HG03196 (cell line): ENCODE data around the gene C12orf57.

Source experiments
- ATAC-seq: cut with Tn5 transposase; IDR thresholded peaks from one replicate; pipeline ENCODE4 v1.9.1; 2021; ENCODE audit not compliant: unreplicated experiment

The C12orf57 gene

DNA sequence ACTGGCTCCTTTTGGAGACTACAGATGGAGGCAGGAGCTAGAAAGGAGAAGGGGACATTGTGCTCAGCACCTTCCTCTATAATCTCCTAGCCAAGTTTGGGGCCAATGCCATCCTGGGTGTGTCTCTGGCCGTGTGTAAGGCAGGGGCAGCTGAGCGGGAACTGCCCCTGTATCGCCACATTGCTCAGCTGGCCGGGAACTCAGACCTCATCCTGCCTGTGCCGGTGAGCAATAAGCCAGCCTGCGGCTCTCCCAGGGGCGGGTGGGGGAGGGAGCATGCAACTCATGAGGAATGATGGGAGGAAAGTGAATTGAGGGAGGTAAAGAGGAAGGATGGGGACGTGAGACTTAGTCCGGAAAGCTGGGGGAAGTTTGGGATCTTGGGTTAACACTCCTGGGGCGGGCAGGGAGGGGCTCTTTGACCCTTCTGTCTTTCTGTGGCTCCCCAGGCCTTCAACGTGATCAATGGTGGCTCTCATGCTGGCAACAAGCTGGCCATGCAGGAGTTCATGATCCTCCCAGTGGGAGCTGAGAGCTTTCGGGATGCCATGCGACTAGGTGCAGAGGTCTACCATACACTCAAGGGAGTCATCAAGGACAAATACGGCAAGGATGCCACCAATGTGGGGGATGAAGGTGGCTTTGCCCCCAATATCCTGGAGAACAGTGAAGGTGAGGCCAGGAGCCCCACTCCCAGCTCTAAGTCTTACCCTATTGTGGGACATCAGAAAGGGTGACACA is 26.2 kb upstream of the C12orf57 start:
- no peak for ATAC-seq

DNA sequence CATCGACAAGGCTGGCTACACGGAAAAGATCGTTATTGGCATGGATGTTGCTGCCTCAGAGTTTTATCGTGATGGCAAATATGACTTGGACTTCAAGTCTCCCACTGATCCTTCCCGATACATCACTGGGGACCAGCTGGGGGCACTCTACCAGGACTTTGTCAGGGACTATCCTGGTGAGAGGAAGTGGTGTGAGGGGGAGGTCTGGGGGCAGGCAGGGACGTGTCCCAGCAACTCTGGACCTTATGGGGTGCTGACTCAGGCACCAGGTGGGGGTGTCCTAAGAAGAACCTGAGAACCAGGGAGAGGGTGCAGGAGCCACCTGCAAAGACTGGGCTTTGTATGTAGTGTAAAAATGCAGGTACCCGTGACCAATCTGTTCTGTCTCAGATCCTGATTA is 24.2 kb upstream of the C12orf57 start:
- ATAC-seq = no peak

DNA sequence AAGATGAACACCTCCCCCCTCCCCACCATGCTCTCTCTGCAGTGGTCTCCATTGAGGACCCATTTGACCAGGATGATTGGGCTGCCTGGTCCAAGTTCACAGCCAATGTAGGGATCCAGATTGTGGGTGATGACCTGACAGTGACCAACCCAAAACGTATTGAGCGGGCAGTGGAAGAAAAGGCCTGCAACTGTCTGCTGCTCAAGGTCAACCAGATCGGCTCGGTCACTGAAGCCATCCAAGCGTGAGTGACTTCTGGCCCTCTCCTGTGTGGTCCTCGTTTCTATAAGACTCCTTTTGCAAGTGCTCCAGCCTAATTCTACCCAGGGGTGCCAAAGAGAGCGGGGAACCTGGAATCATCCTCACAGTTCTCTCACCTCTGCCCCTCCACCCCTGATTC is 22.3 kb upstream of the C12orf57 start:
- no peak for ATAC-seq

DNA sequence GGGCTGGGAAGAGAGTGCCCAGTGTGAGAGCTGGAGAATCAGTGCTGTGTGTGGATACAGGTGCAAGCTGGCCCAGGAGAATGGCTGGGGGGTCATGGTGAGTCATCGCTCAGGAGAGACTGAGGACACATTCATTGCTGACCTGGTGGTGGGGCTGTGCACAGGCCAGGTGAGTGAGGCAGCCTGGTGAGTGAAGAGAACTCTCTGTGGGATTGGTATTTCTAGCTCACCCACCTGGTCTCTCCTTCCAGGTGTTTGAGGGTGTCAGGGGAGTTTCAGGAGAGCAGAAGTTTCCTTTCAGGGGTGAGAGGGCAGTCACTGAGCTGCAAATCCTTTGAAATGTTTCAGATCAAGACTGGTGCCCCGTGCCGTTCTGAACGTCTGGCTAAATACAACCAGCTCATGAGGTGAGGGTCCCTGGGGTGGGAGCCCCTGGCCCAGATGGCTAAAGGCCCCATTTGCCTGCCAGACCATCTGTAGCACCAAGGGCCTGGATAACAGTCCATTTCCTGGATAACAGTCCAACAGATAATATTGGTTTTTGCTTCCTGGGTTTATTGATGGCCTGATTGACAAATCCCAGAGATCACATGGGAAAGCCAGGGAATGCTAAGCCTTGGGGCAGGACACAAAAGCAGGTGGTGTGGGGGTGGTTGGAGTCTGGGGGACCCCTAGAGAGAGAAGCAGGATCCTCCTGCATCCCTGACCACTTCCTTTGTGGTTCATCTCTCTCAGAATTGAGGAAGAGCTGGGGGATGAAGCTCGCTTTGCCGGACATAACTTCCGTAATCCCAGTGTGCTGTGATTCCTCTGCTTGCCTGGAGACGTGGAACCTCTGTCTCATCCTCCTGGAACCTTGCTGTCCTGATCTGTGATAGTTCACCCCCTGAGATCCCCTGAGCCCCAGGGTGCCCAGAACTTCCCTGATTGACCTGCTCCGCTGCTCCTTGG is 21.6 kb upstream of the C12orf57 start:
- ATAC-seq = no peak

DNA sequence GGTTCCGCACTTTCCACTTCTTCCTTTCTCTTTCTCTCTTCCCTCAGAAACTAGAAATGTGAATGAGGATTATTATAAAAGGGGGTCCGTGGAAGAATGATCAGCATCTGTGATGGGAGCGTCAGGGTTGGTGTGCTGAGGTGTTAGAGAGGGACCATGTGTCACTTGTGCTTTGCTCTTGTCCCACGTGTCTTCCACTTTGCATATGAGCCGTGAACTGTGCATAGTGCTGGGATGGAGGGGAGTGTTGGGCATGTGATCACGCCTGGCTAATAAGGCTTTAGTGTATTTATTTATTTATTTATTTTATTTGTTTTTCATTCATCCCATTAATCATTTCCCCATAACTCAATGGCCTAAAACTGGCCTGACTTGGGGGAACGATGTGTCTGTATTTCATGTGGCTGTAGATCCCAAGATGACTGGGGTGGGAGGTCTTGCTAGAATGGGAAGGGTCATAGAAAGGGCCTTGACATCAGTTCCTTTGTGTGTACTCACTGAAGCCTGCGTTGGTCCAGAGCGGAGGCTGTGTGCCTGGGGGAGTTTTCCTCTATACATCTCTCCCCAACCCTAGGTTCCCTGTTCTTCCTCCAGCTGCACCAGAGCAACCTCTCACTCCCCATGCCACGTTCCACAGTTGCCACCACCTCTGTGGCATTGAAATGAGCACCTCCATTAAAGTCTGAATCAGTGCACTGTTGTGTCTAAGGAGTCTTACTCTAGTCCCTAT is 20.7 kb upstream of the C12orf57 start:
- ATAC-seq = no peak

DNA sequence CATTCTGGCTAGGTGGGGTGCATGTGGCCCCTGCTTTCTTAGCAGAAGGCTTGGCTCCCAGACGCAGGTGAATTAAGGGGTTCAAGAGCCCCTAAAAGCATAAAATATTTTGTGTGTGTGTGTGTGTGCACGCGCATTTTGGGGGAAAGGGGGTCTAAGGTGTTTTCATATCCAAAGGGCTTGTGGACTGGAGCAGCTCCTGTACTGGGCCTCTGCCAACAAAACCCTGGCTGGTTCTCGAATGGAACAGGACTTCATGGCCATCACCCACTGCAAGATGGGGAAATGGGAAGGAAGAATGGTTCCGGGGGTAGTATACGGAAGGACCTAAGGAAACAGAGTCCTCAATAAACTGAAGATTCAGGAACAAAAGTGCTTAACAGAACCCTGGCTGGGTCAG is 20.0 kb upstream of the C12orf57 start:
- ATAC-seq = no peak

DNA sequence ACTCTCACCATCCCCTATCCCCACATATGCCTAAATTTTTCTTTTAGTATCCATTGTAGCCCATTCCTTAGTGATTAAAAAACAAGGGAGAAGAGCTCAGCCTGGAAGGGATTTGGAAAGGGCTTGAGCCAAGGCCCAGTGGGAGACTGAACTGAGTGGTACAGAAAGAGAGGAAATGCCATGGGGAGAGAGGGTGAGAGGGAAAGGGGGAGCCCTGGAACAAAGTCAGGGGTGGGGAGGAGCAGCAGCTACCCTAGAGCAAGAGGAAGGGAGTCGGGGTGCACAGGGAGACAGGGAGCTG is 18.6 kb upstream of the C12orf57 start:
- ATAC-seq = no peak

DNA sequence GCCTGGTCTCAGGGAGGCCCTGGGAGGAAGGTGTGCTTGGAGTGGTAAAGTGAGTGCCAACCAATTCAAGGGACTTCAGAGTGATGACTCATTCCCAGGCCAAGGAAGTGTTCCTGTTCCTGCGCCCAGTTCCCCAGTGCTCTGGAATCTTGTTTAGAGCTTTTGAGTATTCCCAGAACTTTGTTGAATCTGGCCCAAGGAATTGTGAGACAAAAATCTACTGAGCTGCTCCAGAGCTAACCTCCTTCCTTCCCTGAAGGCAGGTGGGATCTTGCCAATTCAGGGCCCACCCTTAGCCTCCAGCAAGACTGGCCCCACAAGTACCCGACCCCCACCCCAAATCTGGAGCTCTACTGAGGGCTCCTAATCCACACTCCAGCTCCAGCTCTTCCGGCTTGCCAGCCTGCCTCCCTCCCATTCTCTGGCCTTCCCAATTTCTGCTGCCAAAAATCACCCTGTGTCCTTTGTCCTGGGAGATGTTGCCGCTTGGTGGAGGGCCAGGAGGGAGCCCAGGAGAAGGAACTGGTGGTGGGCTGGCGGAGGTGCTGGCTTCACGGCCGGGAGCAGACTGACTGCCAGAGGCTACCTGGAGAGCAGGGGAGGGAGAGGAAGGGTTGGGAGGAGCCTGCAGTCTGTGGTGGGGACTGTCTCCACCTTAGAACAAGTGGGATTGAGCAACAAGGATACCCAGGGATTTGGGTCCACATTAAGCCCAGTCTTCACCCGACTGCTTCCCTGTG is 18.1 kb upstream of the C12orf57 start:
- ATAC-seq = no peak

DNA sequence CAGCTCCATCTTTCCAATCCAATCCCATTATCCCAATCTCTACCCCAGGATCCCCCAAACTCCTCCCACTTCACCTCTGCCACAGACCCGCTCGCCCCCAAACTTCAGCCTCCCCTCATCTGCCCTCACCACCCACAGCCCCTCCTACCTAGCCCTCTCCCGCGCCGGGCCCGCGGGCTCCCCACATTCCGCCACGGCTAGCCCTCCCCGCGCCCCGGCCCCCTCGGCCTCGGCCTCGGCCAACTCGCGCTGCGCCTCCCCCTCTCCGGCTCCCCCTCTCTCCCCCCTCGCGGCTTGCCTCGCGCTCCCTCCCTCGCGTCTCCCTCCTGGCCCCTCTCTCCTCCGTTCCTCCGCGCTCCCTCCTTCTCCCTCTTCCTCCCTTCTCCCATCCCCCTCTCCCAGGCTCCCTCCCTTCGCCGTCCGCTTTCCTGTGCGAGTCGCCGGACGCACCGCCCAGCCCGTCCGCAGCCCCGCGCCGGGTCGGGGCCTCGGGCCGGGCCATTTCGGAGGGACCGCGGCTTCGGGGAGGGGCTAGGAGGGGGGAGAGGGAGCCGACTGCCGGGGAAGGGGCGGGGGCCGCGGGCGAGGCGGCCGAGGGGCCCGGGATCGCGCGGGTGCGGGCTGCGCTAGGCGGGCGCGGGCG is 16.3 kb upstream of the C12orf57 start, which contains the start of gene ATN1:
Gene ATN1 (plus strand): TSS at position 581 of the 643 bp plus-strand sequence. CDS start 6,043 bp downstream, outside the sequence.
- ATAC-seq = no peak

DNA sequence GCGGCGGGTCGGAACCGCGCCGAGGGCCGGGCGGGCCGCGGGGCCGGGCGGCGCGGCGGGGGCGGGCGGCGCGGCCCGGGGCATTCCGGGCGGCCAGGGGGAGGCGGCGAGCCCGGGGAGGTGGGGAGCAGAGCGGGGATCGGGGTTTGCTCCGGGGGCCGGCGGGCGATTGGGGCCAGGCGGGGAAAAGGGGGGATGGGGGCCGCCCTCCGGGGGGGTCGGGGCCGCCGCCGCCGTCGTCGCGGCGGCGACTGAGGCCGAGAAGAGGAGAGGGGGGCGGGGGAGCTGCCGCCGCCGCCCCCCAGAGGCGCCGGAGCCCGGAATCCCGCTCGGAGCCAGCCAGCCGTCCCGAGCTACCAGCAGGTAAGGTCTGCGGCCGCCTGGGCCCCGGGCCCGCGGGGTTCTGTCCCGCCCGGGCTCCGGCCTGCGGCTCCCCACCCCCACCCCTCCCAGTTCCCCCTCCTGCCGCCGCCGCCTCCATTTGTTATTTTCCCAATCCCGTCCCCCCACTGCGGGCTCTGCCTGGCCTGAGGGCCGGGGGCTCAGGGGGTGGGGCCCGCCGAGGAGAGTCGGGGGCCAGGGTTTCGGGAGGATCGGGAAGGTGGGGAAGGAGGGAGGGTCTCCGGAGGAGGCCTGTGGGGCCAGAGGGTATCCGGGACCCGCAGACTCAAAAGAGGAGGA is 15.7 kb upstream of the C12orf57 start:
- ATAC-seq = no peak

DNA sequence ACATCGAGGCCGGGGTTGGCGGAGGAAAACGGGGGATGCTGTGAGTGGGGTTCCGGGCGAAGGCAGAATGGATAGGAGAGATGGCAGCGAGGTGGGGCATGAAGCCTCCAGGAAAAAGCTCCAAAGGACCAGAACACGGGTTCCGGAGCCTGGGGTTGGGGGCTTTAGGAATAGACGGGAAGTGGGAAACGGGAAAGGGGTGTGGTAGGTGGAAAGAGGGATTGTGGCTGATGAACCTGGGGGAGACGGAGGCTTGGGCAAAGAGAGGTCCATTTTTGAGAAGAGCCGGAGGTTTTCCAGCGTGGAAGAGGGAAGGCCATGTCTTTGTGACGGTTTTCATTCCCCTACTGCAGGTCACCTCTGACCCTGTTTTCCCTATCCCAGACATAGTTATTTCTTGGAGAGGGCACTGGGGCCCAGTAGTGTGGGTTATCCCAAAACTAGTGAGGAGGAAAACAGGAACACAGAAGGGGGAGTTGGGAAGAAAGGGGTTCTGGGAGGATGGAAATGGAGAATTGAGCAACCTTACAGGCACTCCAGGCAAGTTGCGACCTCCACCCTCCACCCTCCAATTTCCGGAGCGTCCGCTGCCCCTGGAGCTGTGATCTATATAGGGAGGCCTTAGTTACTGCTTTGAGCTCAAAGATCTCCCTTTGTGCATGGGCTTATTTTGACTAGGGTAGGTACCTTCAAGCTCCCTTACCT is 15.0 kb upstream of the C12orf57 start:
- no peak for ATAC-seq

DNA sequence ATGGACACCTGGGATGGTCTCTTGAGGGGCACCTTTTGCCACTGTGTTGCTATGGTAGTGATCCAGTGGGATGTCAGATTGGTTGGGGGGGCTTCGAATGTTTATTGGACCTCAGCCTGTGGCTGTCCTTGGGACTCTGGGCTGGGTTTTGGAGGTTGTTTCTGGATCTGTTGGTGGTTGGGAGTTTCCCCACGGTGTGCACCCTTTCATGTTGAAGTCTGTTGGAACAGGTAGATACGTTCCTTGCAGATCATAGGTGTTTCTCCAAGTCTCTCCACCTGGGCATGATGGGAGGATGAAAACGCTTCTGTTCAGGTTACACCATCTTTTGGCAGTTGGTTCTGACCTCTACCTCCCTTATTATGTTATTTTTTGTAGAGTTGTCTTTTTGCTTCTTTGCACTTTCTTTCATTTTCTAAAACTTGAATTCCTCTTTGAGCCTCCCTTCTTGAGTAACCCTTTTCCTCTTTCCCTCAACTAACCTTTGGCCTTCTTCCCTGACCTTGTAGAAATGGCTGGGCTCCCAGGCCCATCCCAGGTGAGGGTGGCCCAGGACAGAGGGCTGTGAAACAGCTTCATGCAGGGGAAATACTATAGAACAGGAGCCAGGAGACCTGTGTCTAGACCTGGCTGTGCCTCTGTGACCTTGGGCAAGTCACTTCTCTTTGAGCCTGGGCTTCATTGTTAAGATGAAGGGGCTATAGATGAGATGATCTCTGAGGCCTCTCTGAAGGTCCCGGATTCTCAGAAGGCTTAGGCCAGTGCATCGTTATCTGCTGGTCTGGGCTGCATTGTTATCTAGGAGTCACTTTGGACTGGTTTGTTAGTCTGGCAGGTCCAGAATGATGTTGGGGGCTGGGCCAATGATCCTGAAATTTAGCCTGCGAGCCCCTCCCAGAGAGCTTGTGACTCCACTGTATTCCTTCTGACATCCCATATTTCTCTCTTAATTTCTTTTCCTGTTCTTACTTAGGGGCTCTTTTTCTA is 14.1 kb upstream of the C12orf57 start:
- no peak for ATAC-seq

DNA sequence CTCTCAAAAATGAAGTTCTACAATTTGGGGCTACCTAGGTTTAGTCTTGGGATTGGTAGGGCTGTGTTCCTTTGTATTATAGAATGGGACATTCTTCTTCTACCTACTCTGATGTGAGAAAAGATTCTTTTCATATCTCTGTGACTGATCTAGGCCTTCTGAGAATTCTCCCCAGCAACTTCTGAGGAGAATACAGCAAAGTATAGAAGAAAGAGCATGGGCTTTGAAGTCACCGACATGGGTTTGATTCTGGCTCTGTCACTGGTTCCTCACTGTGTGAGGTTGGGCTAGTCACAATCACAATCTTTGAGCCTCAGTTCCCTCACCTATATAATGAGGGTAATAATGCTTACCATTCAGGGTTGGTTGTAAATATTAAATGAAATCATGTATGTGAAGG is 11.1 kb upstream of the C12orf57 start:
- no peak for ATAC-seq

DNA sequence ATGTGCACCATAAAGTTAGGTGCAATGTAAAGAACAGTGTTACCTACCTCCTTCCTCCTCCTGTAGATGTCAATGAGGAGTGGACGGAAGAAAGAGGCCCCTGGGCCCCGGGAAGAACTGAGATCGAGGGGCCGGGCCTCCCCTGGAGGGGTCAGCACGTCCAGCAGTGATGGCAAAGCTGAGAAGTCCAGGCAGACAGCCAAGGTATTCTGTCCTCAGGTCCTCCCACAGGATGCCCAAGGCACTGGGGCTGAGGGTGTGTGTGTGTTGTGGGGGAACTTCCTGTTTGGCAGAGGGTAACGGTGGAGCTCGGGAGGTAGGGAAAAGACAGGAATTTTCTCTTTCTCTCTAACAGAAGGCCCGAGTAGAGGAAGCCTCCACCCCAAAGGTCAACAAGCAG is 9.7 kb upstream of the C12orf57 start:
- no peak for ATAC-seq

DNA sequence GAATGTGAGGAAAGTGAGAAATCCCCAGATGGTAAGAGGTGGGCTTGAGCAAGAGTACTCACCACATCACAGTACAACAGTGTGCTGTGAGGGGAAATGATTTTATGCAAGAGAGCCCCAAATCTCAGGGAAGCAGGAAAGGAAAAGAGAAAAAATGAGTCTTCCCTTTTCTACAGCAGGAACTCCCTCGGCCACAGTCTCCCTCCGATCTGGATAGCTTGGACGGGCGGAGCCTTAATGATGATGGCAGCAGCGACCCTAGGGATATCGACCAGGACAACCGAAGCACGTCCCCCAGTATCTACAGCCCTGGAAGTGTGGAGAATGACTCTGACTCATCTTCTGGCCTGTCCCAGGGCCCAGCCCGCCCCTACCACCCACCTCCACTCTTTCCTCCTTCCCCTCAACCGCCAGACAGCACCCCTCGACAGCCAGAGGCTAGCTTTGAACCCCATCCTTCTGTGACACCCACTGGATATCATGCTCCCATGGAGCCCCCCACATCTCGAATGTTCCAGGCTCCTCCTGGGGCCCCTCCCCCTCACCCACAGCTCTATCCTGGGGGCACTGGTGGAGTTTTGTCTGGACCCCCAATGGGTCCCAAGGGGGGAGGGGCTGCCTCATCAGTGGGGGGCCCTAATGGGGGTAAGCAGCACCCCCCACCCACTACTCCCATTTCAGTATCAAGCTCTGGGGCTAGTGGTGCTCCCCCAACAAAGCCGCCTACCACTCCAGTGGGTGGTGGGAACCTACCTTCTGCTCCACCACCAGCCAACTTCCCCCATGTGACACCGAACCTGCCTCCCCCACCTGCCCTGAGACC is 8.2 kb upstream of the C12orf57 start:
- ATAC-seq = no peak

DNA sequence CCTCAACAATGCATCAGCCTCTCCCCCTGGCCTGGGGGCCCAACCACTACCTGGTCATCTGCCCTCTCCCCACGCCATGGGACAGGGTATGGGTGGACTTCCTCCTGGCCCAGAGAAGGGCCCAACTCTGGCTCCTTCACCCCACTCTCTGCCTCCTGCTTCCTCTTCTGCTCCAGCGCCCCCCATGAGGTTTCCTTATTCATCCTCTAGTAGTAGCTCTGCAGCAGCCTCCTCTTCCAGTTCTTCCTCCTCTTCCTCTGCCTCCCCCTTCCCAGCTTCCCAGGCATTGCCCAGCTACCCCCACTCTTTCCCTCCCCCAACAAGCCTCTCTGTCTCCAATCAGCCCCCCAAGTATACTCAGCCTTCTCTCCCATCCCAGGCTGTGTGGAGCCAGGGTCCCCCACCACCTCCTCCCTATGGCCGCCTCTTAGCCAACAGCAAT is 7.6 kb upstream of the C12orf57 start:
- ATAC-seq = no peak
